Uterus (tissue), 2 donors: ENCODE measurements around the gene INSC.

ENCODE experiments used
- POLR2A ChIP-seq, 2 donors: fragments of 450-650 bp; IDR thresholded peaks; one replicate each; pipeline ENCODE4 v1.6.1; 2016; ENCODE audit warnings: antibody characterized with exemption in 2 of 2, mild to moderate bottlenecking in 1 of 2, moderate library complexity in 1 of 2
- TF ChIP-seq, protein P1 (sequence below), 4 experiments: fragments of 200-600 bp in 2 of 4; fragments of 450-650 bp in 2 of 4; sonication (generic) in 2 of 4; IDR thresholded peaks; one replicate each; pipeline ENCODE4 v1.5.1; 2016 to 2019; ENCODE audit warnings: antibody characterized with exemption in 4 of 4, mild to moderate bottlenecking in 2 of 4, moderate library complexity in 1 of 4

GRCh38 chr11:15127341-15127740 lies 12.6 kb downstream of the INSC start:
- TF ChIP-seq POLR2A (IDR thresholded peaks at IDR 0.05) = no peak
- TF ChIP-seq, protein P1, sequence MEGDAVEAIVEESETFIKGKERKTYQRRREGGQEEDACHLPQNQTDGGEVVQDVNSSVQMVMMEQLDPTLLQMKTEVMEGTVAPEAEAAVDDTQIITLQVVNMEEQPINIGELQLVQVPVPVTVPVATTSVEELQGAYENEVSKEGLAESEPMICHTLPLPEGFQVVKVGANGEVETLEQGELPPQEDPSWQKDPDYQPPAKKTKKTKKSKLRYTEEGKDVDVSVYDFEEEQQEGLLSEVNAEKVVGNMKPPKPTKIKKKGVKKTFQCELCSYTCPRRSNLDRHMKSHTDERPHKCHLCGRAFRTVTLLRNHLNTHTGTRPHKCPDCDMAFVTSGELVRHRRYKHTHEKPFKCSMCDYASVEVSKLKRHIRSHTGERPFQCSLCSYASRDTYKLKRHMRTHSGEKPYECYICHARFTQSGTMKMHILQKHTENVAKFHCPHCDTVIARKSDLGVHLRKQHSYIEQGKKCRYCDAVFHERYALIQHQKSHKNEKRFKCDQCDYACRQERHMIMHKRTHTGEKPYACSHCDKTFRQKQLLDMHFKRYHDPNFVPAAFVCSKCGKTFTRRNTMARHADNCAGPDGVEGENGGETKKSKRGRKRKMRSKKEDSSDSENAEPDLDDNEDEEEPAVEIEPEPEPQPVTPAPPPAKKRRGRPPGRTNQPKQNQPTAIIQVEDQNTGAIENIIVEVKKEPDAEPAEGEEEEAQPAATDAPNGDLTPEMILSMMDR (IDR thresholded peaks at IDR 0.05) = no peak
